ENCODE results near the gene DDX47.
"Not testable (repeated sequence)": the region's sequence is repeated elsewhere in the genome, so short reads cannot be mapped to it uniquely, and the experiment has no call there.

DDX47 gene

DNA sequence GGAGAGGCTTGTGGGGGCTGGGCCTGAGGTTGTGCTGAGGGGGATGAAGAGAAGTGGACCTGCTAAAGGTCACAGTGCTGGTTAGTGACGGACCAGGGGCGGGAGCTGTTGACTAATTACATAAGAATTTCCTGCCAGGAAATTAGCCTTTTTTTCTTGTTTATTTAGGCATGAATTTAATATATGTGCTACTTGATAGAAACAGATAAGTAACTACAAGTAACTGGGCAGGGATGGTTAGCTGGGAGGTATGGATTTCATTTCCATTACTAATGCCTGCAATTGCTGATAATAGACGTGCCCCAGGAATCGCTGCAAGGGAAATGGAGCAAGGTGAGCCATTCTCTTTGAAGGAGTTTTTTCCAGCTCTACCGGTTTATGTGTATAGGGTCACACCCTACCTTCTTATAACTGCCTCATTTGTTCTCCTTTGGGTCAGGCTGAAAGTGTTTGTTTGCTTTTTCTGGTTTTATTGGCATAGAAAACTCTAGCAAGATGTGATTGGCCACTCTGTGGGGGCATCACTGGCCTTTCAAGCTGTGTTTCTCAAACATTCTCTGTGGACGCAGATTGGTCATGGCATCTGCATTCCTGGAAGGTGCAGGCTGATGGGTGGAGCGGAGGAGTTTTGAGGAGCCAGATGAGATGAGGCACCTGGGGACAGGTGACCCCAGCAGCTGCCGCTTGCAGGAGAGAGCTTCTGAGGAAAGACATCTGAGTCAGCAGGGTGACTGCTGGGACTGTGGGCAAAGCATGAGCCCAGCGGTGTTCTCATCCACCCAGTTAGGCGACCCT is 59.2 kb downstream of the DDX47 start:
- DNase-seq (ENCODE audit: low read depth, low spot score): no peak

DNA sequence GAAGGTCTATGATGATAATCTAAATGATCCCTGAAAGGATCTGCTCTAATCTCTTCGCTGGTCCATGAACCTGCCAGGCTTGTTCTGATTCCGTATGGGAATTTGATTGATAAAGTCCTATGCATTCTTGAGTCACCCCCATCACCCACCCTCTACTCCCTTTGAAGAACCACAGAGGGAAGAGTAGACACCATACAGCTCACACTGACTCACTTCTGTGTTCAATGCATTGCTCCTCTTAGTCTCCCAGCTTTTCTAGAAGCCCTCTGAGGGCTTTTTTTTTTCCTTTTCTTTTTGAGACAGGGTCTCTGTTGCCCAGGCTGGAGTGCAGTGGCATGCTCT is 59.8 kb downstream of the DDX47 start:
- no peak for DNase-seq (ENCODE audit: low read depth, low spot score)

- no peak for DNase-seq (ENCODE audit: low read depth, low spot score)
Measured at GRCh38 chr12:12874029-12874428, 60.9 kb downstream of the DDX47 start.

- DNase-seq (ENCODE audit: low read depth, low spot score): not testable (repeated sequence)
Measured at GRCh38 chr12:12875301-12875700, 62.2 kb downstream of the DDX47 start.

GRCh38 chr12:12877153-12877768 is 64.1 kb downstream of the DDX47 start:
- no peak for DNase-seq (ENCODE audit: low read depth, low spot score)

- no peak for DNase-seq (ENCODE audit: low read depth, low spot score)
Measured at GRCh38 chr12:12877781-12878455, 64.8 kb downstream of the DDX47 start.

Measured in activated naive CD8-positive, alpha-beta T cell treated with anti-CD3 and anti-CD28 coated beads, Interleukin-2, amount 50 U/mL, for 16 hours (primary cell).